ENCODE results near the gene ERCC4. TPM values are rescaled to one million over a fixed set of nuclear protein-coding genes. Genes with fewer than 3 reads are reported as not detected.
A peak's percentile ranks its signal among the peaks of the same experiment; 100 is the strongest.

ERCC4 gene
- total RNA-seq, 1 experiment from 2014 or later = 7.1 TPM

DNA sequence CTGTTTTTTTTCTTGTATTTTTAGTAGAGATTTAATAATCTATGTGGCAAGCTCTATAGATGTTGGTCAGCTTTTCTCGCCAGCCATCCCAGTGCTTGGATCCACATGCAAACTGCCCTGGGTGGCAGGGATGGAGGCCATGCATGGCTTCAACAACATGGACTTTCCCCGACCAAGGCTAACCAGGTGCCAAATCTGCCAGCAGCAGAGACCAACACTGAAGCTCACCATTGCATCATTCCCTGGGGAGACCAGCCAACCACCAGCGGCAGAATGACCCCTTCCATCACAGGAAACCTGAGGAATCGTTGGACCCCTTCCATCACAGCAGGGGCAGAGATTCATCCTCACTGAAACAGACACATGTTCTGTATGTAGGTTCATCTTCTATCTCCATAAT lies 27.7 kb upstream of the ERCC4 start:
- Mint-ChIP-seq H3K4me3 (ENCODE audit: unreplicated experiment) (no peak overlapping the region), H3K27me3 (ENCODE audit: insufficient read depth, unreplicated experiment) (peaks cover 13% of the 10 kb centered on the region), H3K9me3 (ENCODE audit: unreplicated experiment) (peaks cover 12% of the 10 kb centered on the region), H3K36me3 (ENCODE audit: insufficient read depth, unreplicated experiment) (no peaks in the 10 kb centered on the region), H3K27ac (ENCODE audit: unreplicated experiment) (no peak overlapping the region), H3K4me1 (ENCODE audit: low read depth, unreplicated experiment) (no peaks in the 10 kb centered on the region)
- Histone ChIP-seq H3K36me3 (ENCODE audit: control insufficient read depth, insufficient read depth, low read length) (no peaks in the 10 kb centered on the region), H3K9me3 (peaks cover 7% of the 10 kb centered on the region), H3K4me3 (ENCODE audit: low read depth, low read length) (no peak overlapping the region), H3K4me1 (no peaks in the 10 kb centered on the region), H3K27me3 (replicated peaks; ENCODE audit: control insufficient read depth, insufficient read depth, low read length) (no peaks in the 10 kb centered on the region; the same call in none of the 2 replicates)
- POLR2A ChIA-PET = no interaction called here
- DNase-seq = no peak
- CTCF ChIA-PET = interaction anchor here (1.2 kb wide), 1 partner anchor 28 kb away, joined by 3 read pairs; the partner anchor contains the start of gene ERCC4
- TF ChIP-seq, protein P1, sequence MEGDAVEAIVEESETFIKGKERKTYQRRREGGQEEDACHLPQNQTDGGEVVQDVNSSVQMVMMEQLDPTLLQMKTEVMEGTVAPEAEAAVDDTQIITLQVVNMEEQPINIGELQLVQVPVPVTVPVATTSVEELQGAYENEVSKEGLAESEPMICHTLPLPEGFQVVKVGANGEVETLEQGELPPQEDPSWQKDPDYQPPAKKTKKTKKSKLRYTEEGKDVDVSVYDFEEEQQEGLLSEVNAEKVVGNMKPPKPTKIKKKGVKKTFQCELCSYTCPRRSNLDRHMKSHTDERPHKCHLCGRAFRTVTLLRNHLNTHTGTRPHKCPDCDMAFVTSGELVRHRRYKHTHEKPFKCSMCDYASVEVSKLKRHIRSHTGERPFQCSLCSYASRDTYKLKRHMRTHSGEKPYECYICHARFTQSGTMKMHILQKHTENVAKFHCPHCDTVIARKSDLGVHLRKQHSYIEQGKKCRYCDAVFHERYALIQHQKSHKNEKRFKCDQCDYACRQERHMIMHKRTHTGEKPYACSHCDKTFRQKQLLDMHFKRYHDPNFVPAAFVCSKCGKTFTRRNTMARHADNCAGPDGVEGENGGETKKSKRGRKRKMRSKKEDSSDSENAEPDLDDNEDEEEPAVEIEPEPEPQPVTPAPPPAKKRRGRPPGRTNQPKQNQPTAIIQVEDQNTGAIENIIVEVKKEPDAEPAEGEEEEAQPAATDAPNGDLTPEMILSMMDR (IDR thresholded peaks at IDR 0.05; ENCODE audit: insufficient read depth in 1 of 2, low read depth in 1 of 2, low read length in 1 of 2, severe bottlenecking in 1 of 2, unreplicated experiment in 1 of 2) = no peak
- intact Hi-C loops (cut with micrococcal nuclease; ENCODE audit: unreplicated experiment) = no loop called here
- no TSS peak for BruUV-seq (replicated peaks)

DNA sequence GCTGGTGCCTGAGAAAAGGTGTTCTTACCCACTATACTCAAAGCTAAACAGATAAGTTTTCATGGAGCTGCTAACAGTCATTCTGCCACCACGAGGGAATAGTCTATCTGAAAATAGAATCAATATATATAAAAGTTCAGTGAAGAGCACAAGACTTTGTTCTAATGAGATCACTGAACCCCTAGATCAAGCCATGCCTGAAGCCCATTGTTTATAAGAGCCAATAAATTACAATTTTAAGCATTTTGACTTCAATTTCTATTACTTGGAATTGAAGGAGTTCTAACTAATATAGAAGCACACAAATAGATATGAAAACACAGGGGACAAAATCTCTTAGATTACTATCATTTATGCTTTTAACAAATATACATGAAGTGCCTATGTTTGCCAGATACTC lies 24.4 kb upstream of the ERCC4 start:
- no peak overlapping the region for H3K4me3 ChIP-seq (ENCODE audit: low read depth, low read length)
- no TSS peak for BruUV-seq (replicated peaks)
- intact Hi-C loops (cut with micrococcal nuclease; ENCODE audit: unreplicated experiment) = no loop called here
- H3K27me3 ChIP-seq (replicated peaks; ENCODE audit: control insufficient read depth, insufficient read depth, low read length) = no peaks in the 10 kb centered on the region; the same call in none of the 2 replicates
- H3K4me1 ChIP-seq = no peaks in the 10 kb centered on the region
- Mint-ChIP-seq H3K27me3 (ENCODE audit: insufficient read depth, unreplicated experiment) (peaks cover 9% of the 10 kb centered on the region), H3K9me3 (ENCODE audit: unreplicated experiment) (peaks cover 4% of the 10 kb centered on the region), H3K36me3 (ENCODE audit: insufficient read depth, unreplicated experiment) (no peaks in the 10 kb centered on the region), H3K4me1 (ENCODE audit: low read depth, unreplicated experiment) (no peaks in the 10 kb centered on the region), H3K4me3 (ENCODE audit: unreplicated experiment) (no peak overlapping the region), H3K27ac (ENCODE audit: unreplicated experiment) (no peak overlapping the region)
- no peaks in the 10 kb centered on the region for H3K36me3 ChIP-seq (ENCODE audit: control insufficient read depth, insufficient read depth, low read length)
- CTCF ChIA-PET = no interaction called here
- TF ChIP-seq, protein P1 (IDR thresholded peaks at IDR 0.05; ENCODE audit: insufficient read depth in 1 of 2, low read depth in 1 of 2, low read length in 1 of 2, severe bottlenecking in 1 of 2, unreplicated experiment in 1 of 2) = no peak
- no peak for DNase-seq
- H3K9me3 ChIP-seq = peaks cover 7% of the 10 kb centered on the region
- POLR2A ChIA-PET = no interaction called here

DNA sequence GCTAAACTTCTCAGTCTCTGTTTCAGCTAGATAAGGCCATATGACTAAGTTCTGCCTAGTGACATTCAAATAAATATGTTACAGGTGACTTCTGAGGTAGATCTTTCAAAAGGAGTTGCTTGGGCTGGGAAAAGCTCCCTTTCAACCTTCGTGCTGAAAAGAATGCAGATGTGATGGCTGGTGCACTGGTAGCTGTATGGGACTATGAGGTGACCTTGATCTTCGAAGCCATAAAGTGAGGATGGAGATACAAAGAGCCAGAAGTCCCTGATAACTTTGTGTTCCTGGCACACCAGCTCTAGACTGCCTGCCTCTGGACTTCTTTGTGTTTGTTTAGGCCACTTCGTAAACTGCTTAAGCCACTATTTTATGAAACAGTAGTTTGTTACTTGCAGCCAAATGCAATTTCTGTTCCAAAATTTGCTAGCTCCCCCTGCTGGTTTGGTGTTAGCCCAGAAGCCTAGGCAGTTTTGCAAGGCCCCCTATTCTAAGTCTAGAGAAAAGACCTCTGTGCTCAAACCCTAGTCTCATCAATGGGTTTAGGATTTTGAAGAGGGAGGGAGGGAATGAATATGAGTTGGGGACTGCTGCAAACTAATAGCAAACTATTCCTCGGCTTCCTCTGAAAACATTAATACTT lies 23.3 kb upstream of the ERCC4 start:
- Histone ChIP-seq H3K36me3 (ENCODE audit: control insufficient read depth, insufficient read depth, low read length) (no peaks in the 10 kb centered on the region), H3K9me3 (peaks cover 7% of the 10 kb centered on the region), H3K4me3 (ENCODE audit: low read depth, low read length) (no peak overlapping the region), H3K4me1 (no peaks in the 10 kb centered on the region), H3K27me3 (replicated peaks; ENCODE audit: control insufficient read depth, insufficient read depth, low read length) (no peaks in the 10 kb centered on the region; the same call in 1 of the 2 replicates)
- DNase-seq = peak in 1 of 2 experiments; percentile 32
- Mint-ChIP-seq H3K27me3 (ENCODE audit: insufficient read depth, unreplicated experiment) (peaks cover 9% of the 10 kb centered on the region), H3K27ac (ENCODE audit: unreplicated experiment) (no peak overlapping the region), H3K4me3 (ENCODE audit: unreplicated experiment) (no peak overlapping the region), H3K4me1 (ENCODE audit: low read depth, unreplicated experiment) (no peaks in the 10 kb centered on the region), H3K36me3 (ENCODE audit: insufficient read depth, unreplicated experiment) (no peaks in the 10 kb centered on the region), H3K9me3 (ENCODE audit: unreplicated experiment) (no peaks in the 10 kb centered on the region)
- ChIA-PET CTCF (interaction anchor here (1.0 to 1.4 kb wide), 2 partner anchors 23 to 31 kb away, joined by 3 to 4 read pairs; partner anchors contain the start of gene ERCC4), POLR2A (no interaction called here)
- intact Hi-C loops (cut with micrococcal nuclease; ENCODE audit: unreplicated experiment) = loop anchor here (1.0 kb wide), 1 partner anchor 30 kb away; no protein-coding TSS in a partner anchor
- TF ChIP-seq, protein P1 (IDR thresholded peaks at IDR 0.05; ENCODE audit: insufficient read depth in 1 of 2, low read depth in 1 of 2, low read length in 1 of 2, severe bottlenecking in 1 of 2, unreplicated experiment in 1 of 2) = peak; percentile 33 to 37
- BruUV-seq (replicated peaks) = no TSS peak

All from Caco-2 (cell line).